Inflammatory macrophage treated with lipopolysaccharide for 1 hour (primary cell): ENCODE measurements around the gene RAPGEF6.
"Not testable (repeated sequence)": the region's sequence is repeated elsewhere in the genome, so short reads cannot be mapped to it uniquely, and the experiment has no call there.

Experiments used
- DNase-seq, 2 donors: peaks; one replicate each; pipeline ENCODE4 v3.0.0-alpha.2; 2020 to 2022

The RAPGEF6 gene

GRCh38 chr5:131491749-131492148, 143.3 kb downstream of the RAPGEF6 start:
- no peak for DNase-seq

GRCh38 chr5:131488463-131488862, 146.6 kb downstream of the RAPGEF6 start:
- DNase-seq = peak; percentile 86 to 94

- DNase-seq = not testable (repeated sequence)
Observed at GRCh38 chr5:131487371-131487770, 147.7 kb downstream of the RAPGEF6 start.

GRCh38 chr5:131482617-131483016, 152.4 kb downstream of the RAPGEF6 start:
- DNase-seq = no peak

GRCh38 chr5:131481569-131481968, 153.5 kb downstream of the RAPGEF6 start:
- no peak for DNase-seq

- DNase-seq = no peak
Observed at GRCh38 chr5:131475541-131475941, 159.5 kb downstream of the RAPGEF6 start.

- DNase-seq = no peak
Observed at GRCh38 chr5:131473731-131474130, 161.3 kb downstream of the RAPGEF6 start.

GRCh38 chr5:131466171-131466766, 168.8 kb downstream of the RAPGEF6 start:
- DNase-seq = peak; percentile 33 to 59

- peak; percentile 18 to 19 for DNase-seq
Observed at GRCh38 chr5:131463656-131464055, 171.4 kb downstream of the RAPGEF6 start.

GRCh38 chr5:131462454-131462853, 172.6 kb downstream of the RAPGEF6 start:
- peak; percentile 60 to 61 for DNase-seq

- DNase-seq = no peak
Observed at GRCh38 chr5:131461742-131462141, 173.3 kb downstream of the RAPGEF6 start.

GRCh38 chr5:131460867-131461572, 174.0 kb downstream of the RAPGEF6 start:
- DNase-seq = no peak

- no peak for DNase-seq
Observed at GRCh38 chr5:131460133-131460532, 174.9 kb downstream of the RAPGEF6 start.

- DNase-seq = no peak
Observed at GRCh38 chr5:131459216-131459615, 175.8 kb downstream of the RAPGEF6 start.

- DNase-seq = no peak
Observed at GRCh38 chr5:131457193-131457592, 177.8 kb downstream of the RAPGEF6 start.

GRCh38 chr5:131450941-131451340, 184.1 kb downstream of the RAPGEF6 start:
- DNase-seq = no peak

GRCh38 chr5:131441184-131441583, 193.8 kb downstream of the RAPGEF6 start:
- DNase-seq = no peak

GRCh38 chr5:131436081-131436480, 198.9 kb downstream of the RAPGEF6 start:
- no peak for DNase-seq

- no peak for DNase-seq
Observed at GRCh38 chr5:131433109-131433508, 201.9 kb downstream of the RAPGEF6 start.

- DNase-seq = no peak
Observed at GRCh38 chr5:131431794-131432193, 203.2 kb downstream of the RAPGEF6 start.

- no peak for DNase-seq
Observed at GRCh38 chr5:131430794-131431193, 204.2 kb downstream of the RAPGEF6 start.

GRCh38 chr5:131426011-131426410, 209.0 kb downstream of the RAPGEF6 start:
- DNase-seq = no peak

GRCh38 chr5:131423056-131423455, 212.0 kb downstream of the RAPGEF6 start:
- DNase-seq = peak in 1 of 2 donors; percentile 14

- no peak for DNase-seq
Observed at GRCh38 chr5:131419877-131420276, 215.2 kb downstream of the RAPGEF6 start.

GRCh38 chr5:131418846-131419245, 216.2 kb downstream of the RAPGEF6 start:
- DNase-seq = no peak
